Ectodermal cell (in vitro differentiated cells): ENCODE measurements around the gene LTB4R2. TPM values are rescaled to one million over a fixed set of nuclear protein-coding genes. Genes with fewer than 3 reads are reported as not detected.

ENCODE experiments used
- H3K27ac ChIP-seq: 2 replicates; pipeline ENCODE4 v1.7.0; 2013; ENCODE audit warnings: mild to moderate bottlenecking, low read depth, low read length; ENCODE audit not compliant: insufficient read depth, poor library complexity, severe bottlenecking
- H3K27me3 ChIP-seq: 2 replicates; pipeline ENCODE4 v1.7.0; 2013; ENCODE audit warnings: mild to moderate bottlenecking, low read length; ENCODE audit not compliant: insufficient read depth, control insufficient read depth, poor library complexity, severe bottlenecking
- H3K36me3 ChIP-seq: one replicate; pipeline ENCODE4 v1.7.0; 2013; ENCODE audit warnings: low read length; ENCODE audit not compliant: control insufficient read depth, insufficient read depth
- H3K4me1 ChIP-seq: one replicate; pipeline ENCODE4 v1.7.0; 2013; ENCODE audit warnings: low read length; ENCODE audit not compliant: control insufficient read depth, insufficient read depth
- H3K4me3 ChIP-seq: 2 replicates; pipeline ENCODE4 v1.7.0; 2013; ENCODE audit warnings: low read depth, low read length, control low read depth; ENCODE audit not compliant: insufficient read depth
- H3K9me3 ChIP-seq: 2 replicates; pipeline ENCODE4 v1.7.0; 2013; ENCODE audit warnings: mild to moderate bottlenecking, low read length, moderate library complexity; ENCODE audit not compliant: control insufficient read depth
- WGBS, 2 experiments: methylation state at CpG; one replicate each; pipeline ENCODE4 v1.1.7; 2013; ENCODE audit warnings: missing lambda C conversion rate in 2 of 2; 5-methylcytosine and 5-hydroxymethylcytosine counted together
- polyA plus RNA-seq, 4 experiments: library from polyadenylated mRNA; stranded (reverse); fragments of 50-300 nt; gene quantifications; one replicate each; pipeline ENCODE4 v1.2.3, GENCODE V29; 2013

Gene LTB4R2, protein sequence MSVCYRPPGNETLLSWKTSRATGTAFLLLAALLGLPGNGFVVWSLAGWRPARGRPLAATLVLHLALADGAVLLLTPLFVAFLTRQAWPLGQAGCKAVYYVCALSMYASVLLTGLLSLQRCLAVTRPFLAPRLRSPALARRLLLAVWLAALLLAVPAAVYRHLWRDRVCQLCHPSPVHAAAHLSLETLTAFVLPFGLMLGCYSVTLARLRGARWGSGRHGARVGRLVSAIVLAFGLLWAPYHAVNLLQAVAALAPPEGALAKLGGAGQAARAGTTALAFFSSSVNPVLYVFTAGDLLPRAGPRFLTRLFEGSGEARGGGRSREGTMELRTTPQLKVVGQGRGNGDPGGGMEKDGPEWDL
- polyA plus RNA-seq (2013, experiment 1 of 4) = 6.2 TPM
- polyA plus RNA-seq (2013, experiment 2 of 4) = 6.7 TPM
- 5.9 TPM for polyA plus RNA-seq (2013, experiment 3 of 4)
- 5.7 TPM for polyA plus RNA-seq (2013, experiment 4 of 4)

DNA sequence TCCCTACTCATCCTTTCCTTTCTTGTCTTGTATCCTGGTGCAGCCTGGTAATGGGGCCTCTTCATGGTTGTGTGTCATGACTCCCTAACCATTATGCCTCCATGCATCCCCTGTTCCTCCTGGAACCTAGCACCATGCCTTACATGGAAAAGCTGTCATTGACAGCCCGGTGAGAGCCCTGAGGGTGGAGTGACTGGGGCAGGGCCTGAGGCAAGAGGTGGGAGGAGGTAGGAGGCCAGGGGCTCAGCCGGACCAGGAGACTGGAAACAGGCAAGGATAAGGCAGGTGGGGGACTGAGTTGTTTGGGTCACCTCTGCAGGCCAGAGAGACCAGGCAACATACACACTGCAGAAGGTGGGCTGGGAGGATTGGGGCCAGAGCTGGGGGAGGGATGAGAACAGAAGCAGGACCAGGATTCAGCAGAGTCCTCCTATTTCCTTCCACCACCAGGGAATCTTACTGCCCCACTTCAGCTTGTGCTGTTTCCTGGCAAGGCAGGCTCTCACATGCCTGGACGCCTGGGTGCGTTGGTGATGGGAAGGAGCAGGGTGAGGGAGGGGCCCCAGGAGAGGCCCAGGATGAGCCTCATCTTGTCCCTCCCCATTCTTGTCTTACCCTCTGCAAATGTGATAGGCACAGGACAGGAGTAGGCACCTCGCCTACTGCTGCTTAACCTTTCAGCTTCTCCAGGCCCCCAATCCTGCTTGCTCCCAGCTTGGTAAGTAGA, at the start of gene LTB4R2:
Gene LTB4R2, plus strand, starts transcription at position 603 of the 727 bp plus-strand sequence. CDS start 525 bp downstream, outside the sequence.
- H3K4me1 ChIP-seq = no peaks in the 10 kb centered on the region
- H3K27ac ChIP-seq = no peak within 1 kb of the TSS
- no peaks in the 10 kb centered on the region for H3K9me3 ChIP-seq
- peaks cover 15% of the 10 kb centered on the region for H3K36me3 ChIP-seq
- no peaks in the 10 kb centered on the region for H3K27me3 ChIP-seq
- no peak within 1 kb of the TSS for H3K4me3 ChIP-seq
- WGBS, 2 experiments = 95 to 96% methylated on average over 5 of the region's 5 CpGs

DNA sequence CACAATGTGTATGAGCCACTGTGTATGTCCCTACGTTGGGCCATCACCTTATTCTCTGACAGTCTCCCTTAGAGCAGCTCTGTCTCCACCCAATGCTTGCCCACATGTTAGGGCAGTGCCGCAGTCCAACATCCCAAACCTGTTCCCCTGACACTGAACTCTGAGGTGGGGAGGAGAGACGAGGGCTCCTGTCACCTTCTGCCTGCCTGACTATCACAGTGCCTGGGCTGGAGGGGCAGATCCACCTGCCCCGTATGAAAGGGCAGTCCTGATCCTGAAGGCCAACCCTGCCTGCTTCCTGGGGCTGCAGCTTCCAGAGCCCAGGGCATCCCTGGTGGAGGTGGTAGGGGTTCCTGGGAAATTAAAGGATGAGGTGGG, 49.2 kb upstream of the LTB4R2 start:
- Histone ChIP-seq H3K4me1 (no peaks in the 10 kb centered on the region), H3K36me3 (no peaks in the 10 kb centered on the region), H3K27ac (no peak overlapping the region), H3K4me3 (no peak overlapping the region), H3K9me3 (no peaks in the 10 kb centered on the region), H3K27me3 (no peaks in the 10 kb centered on the region)
- WGBS, 2 experiments = 85 to 91% methylated on average over 4 of the region's 4 CpGs

DNA sequence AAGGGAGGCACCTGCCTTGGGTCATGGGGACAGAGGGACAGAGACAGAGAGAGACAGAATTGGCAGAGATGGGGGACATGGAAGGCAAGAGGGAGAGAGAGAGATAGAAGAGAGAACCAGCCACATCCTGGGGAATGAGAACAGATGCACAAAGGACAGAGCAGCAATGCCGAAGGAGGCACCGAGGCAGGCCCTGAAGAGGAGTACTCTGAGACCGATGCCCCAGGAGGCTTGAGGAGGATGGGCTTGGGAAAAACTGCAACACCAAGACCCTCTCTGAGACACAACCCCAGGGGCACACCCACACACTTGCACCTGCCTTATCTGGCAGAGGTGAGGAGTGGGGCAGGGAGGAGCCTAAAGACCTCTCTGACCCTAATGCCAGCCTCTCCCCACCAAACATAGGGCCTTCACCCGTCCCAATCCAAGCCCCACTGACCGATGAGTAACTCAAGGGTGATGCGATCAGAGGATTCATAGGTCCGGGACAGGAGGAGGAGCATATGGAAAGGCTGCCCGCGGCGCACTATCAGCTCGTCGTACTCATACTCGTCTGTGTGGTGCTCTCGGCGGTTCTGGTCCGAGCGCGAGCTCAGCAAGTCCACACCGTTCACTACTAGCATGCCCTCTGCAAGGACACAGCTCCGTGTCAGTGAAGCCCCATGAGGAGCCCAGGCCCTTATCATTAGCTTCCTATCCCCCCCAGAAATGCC, 48.5 kb upstream of the LTB4R2 start:
- Histone ChIP-seq H3K9me3 (no peaks in the 10 kb centered on the region), H3K27me3 (no peaks in the 10 kb centered on the region), H3K4me1 (no peaks in the 10 kb centered on the region), H3K4me3 (no peak overlapping the region), H3K36me3 (no peaks in the 10 kb centered on the region), H3K27ac (no peak overlapping the region)
- 93% methylated on average over 20 of the region's 20 CpGs for WGBS, 2 experiments

DNA sequence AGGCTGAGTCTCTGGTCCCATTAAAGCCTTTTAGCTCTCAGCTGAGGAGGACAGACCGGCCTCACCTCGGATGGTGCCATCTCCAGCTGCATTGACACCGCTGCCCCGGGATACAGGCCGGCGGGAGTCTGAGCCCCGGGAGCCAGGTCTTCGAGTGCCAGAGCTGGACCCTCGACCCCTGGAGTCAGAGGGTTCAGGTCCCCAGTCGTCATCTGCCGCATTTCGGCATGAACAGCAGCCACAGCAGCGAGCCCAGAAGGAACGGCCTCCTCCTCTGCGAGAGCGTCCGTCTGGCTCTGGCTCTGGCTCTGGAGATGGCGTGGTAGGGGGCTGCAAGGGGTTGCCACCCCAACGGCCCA, 48.0 kb upstream of the LTB4R2 start:
- Histone ChIP-seq H3K36me3 (no peaks in the 10 kb centered on the region), H3K27me3 (no peaks in the 10 kb centered on the region), H3K27ac (no peak overlapping the region), H3K4me1 (no peaks in the 10 kb centered on the region), H3K4me3 (no peak overlapping the region), H3K9me3 (no peaks in the 10 kb centered on the region)
- WGBS, 2 experiments = 92 to 93% methylated on average over 19 of the region's 19 CpGs

DNA sequence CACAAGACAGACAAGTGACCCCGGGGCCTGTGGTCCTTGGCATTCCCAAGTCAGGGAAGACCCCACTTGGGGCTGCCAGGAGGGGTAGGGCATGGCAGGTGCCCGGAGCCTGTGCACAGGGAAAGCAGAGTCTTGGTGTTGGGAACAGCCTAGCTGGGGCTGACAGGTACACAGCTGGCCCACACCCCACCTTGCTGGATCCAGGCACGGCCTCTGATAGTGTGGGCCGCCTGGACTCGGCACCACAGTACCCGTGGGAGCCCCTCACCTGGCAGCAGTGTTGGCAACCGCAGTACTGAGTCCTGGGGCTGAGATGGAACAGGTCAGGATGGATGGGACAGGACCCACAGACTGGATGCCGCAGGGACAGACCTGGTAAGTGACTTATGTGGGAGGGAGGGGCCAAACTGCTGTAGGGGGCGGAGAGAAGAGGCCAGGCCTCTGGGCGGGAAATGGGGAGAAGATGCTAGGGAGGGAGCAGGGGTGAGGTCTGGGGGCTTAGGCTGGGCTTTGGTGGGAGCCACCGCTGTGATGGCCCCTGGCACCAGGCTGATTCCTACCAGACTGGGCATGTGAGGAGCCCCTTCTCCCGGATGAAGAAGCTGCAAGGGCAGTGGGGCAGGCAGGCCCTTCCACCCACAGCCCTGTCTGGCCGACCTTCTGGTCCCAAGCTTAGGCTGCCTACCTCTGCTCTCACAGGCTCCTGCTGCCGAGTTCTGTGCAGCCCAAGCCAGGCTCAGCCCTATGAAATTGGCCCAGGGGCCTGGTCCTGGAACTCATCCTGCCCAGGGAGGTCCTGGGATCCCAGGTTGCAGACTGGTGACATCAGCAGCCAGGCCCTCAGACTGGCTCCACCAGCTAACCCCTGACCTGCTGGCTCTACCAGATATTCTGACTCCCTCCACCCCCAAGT, 46.9 kb upstream of the LTB4R2 start, which contains the start of gene TGM1:
Gene TGM1, minus strand, starts transcription at position 357 of the 913 bp plus-strand sequence. CDS start 825 bp downstream, outside the sequence.
- Histone ChIP-seq H3K4me3 (no peak within 1 kb of the TSS), H3K4me1 (no peaks in the 10 kb centered on the region), H3K9me3 (no peaks in the 10 kb centered on the region), H3K36me3 (no peaks in the 10 kb centered on the region), H3K27ac (no peak within 1 kb of the TSS), H3K27me3 (no peaks in the 10 kb centered on the region)
- WGBS, 2 experiments = 82 to 84% methylated on average over 14 of the region's 14 CpGs

DNA sequence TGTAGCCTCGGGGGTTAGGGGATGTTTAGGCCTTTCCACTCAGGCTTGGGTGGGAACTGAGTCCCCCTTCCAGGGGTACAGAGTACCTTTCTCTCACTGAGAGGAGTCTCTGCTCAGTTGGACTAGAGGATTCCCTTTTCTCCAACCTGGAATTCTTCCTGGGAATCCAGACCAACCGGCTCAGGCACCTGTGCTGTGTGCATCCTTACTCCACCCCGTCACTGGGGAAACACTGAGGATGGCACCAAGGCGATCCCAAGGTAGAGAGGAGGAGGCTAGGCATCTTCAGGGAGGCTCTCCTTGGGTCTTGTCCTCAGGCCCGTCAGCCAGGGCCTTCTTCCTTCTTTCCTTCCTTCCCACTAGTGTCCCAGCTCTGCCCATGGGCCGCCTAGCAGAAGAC, 46.1 kb upstream of the LTB4R2 start:
- H3K4me1 ChIP-seq = no peaks in the 10 kb centered on the region
- H3K4me3 ChIP-seq = no peak overlapping the region
- H3K36me3 ChIP-seq = no peaks in the 10 kb centered on the region
- no peaks in the 10 kb centered on the region for H3K9me3 ChIP-seq
- no peaks in the 10 kb centered on the region for H3K27me3 ChIP-seq
- no peak overlapping the region for H3K27ac ChIP-seq
- 84 to 92% methylated on average over 6 of the region's 6 CpGs for WGBS, 2 experiments

DNA sequence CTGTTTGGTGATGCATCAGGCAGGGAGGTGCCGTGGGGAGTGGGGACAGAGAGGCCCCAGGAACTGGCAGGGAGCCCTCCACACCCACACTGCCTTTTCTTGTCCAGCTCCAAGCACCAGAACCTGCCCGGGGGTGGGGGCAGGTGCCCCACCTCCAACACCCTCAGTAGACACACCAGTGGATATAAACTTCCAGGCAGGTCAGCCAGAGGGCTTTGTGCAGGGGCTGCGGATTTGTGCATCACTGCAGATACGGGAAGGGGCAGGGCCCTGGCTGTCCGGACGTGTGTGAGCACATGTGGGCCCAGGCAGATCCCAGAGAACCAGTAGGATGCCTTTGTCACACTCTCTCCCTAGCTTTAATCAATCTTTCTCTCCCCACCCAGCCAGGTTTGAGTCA, 45.6 kb upstream of the LTB4R2 start:
- no peaks in the 10 kb centered on the region for H3K27me3 ChIP-seq
- no peaks in the 10 kb centered on the region for H3K4me1 ChIP-seq
- no peaks in the 10 kb centered on the region for H3K9me3 ChIP-seq
- no peaks in the 10 kb centered on the region for H3K36me3 ChIP-seq
- no peak overlapping the region for H3K4me3 ChIP-seq
- no peak overlapping the region for H3K27ac ChIP-seq
- 88 to 89% methylated on average over 6 of the region's 6 CpGs for WGBS, 2 experiments

DNA sequence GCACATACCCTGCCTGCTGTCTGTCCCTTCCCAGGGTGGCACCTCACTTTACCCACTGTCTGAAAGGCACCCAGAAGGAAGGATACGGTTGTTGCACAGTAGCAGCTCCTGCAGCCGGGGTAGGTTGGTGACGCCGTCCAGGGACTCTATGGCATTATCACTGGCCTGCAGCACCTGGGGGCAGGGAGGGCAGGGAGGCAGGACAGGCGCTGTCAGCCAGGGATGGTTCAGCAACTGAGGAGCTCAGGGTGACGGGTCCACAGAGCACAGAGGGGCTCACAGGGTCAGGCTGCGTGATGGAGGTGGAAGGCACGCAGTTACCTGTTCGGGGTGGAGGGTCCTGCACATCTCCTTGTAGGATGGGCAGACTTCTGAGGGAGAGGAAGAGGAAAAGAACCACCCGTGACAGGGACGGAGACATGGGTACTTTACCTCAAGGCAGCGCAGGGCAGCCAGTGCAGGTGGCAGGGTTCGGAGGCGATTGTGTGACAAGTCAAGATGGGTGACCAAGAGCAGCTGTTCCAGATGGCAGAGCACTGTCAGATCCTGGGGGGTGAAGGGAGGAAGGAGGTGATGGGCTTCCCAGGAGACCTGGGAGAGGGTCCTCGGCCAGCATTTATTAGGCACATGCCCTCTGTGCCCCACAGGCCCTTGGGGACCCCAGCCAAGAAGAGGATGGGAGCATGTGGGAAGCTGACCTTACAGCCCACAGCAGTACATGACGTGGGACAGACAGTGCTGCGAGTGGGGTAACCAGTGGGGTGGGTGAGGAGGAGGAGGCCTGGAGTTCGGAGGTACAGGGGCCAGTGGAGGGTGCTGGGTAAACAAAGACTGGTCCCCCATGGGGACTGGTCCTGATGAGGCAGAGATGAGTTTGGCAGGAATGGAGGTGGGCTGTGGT, 43.3 kb upstream of the LTB4R2 start:
- Histone ChIP-seq H3K9me3 (no peaks in the 10 kb centered on the region), H3K27ac (no peak overlapping the region), H3K27me3 (no peaks in the 10 kb centered on the region), H3K36me3 (no peaks in the 10 kb centered on the region), H3K4me3 (no peak overlapping the region), H3K4me1 (no peaks in the 10 kb centered on the region)
- WGBS, 2 experiments = 93 to 94% methylated on average over 18 of the region's 18 CpGs

DNA sequence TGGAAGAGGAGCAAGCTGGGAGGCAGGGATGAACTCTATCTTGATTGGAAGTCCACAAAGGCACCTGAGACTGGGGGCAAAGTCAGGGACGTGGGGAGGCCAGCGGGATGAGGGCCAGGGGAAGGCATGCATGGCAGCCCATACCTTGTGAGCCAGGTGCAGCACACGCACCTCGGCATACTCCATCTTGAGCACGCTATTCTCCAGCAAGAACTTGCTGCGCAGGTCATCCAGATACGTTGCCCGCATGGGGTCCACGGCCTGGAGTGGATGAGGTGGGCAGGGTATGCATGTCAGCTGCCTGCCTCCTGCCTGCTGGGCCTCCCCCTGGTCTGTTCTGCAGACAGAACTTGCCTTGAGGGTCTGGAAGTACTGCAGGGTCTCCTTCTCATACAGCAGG, 42.4 kb upstream of the LTB4R2 start:
- Histone ChIP-seq H3K4me3 (no peak overlapping the region), H3K9me3 (no peaks in the 10 kb centered on the region), H3K36me3 (no peaks in the 10 kb centered on the region), H3K4me1 (no peaks in the 10 kb centered on the region), H3K27ac (no peak overlapping the region), H3K27me3 (no peaks in the 10 kb centered on the region)
- 94 to 95% methylated on average over 9 of the region's 9 CpGs for WGBS, 2 experiments
